ENCODE data around the gene KLHL7.
"Not testable (repeated sequence)": the region's sequence is repeated elsewhere in the genome, so short reads cannot be mapped to it uniquely, and the experiment has no call there.

KLHL7 gene

GRCh38 chr7:23218196-23218595 lies 112.6 kb downstream of the KLHL7 start:
- no peak for DNase-seq

- DNase-seq: no peak
Measured at GRCh38 chr7:23220690-23221305, 115.2 kb downstream of the KLHL7 start.

- no peak for DNase-seq
Measured at GRCh38 chr7:23222439-23223030, 117.0 kb downstream of the KLHL7 start.

GRCh38 chr7:23224364-23224763 lies 118.8 kb downstream of the KLHL7 start:
- not testable (repeated sequence) for DNase-seq

- no peak for DNase-seq
Measured at GRCh38 chr7:23226844-23227450, 121.4 kb downstream of the KLHL7 start.
